CD14-positive monocyte (primary cell): ENCODE measurements around the gene NID2. TPM values are rescaled to one million over a fixed set of nuclear protein-coding genes. Genes with fewer than 3 reads are reported as not detected.

Source experiments
- DNase-seq, 3 donors: peaks; one replicate each; pipeline ENCODE4 v3.0.0-alpha.2; 2011 to 2022
- H2AFZ ChIP-seq: 2 replicates; pipeline ENCODE4 v1.6.0; 2012; ENCODE audit warnings: mild to moderate bottlenecking, low read depth, low read length, inconsistent platforms; ENCODE audit not compliant: insufficient read depth, poor library complexity, severe bottlenecking
- H3K27ac ChIP-seq, 2 donors: 1 replicate in 1 of 2; 2 replicates in 1 of 2; pipeline ENCODE4 v1.5.1; 2012 to 2013; ENCODE audit warnings: low read length in 2 of 2, control low read depth in 1 of 2, inconsistent platforms in 1 of 2, low read depth in 1 of 2, mild to moderate bottlenecking in 1 of 2
- H3K27me3 ChIP-seq, 2 donors: one replicate each; pipeline versions ENCODE4 v1.6.0 to v1.6.1; 2011 to 2013; ENCODE audit warnings: low read length in 2 of 2; ENCODE audit not compliant: control insufficient read depth in 2 of 2, insufficient read depth in 2 of 2
- H3K36me3 ChIP-seq, 2 donors: replicated peaks in 1 of 2; 1 replicate in 1 of 2; 2 replicates in 1 of 2; pipeline versions ENCODE4 v1.5.1 to v1.6.1; 2012 to 2013; ENCODE audit warnings: low read length in 2 of 2, control low read depth in 1 of 2, inconsistent platforms in 1 of 2, mild to moderate bottlenecking in 1 of 2; ENCODE audit not compliant: insufficient read depth in 2 of 2, control insufficient read depth in 1 of 2
- H3K4me1 ChIP-seq, 2 donors: 1 replicate in 1 of 2; 2 replicates in 1 of 2; pipeline versions ENCODE4 v1.5.1 to v1.6.1; 2012 to 2013; ENCODE audit warnings: low read length in 2 of 2, control low read depth in 1 of 2, inconsistent platforms in 1 of 2, mild to moderate bottlenecking in 1 of 2, moderate library complexity in 1 of 2; ENCODE audit not compliant: insufficient read depth in 2 of 2, control insufficient read depth in 1 of 2
- H3K4me2 ChIP-seq: replicated peaks from 2 replicates; pipeline ENCODE3; 2012; ENCODE audit warnings: low read length, moderate library complexity, mild to moderate bottlenecking; ENCODE audit not compliant: poor library complexity, severe bottlenecking; ENCODE audit errors: extremely low read depth
- H3K4me3 ChIP-seq, 3 experiments: fragments of 200-600 bp in 1 of 3; sonication (generic) in 1 of 3; replicated peaks in 1 of 3; 1 replicate in 2 of 3; 2 replicates in 1 of 3; pipeline ENCODE4 v1.5.1; 2011 to 2013; ENCODE audit warnings: low read length in 3 of 3, mild to moderate bottlenecking in 3 of 3, control low read depth in 2 of 3, low read depth in 2 of 3, inconsistent platforms in 1 of 3, moderate library complexity in 1 of 3
- H3K79me2 ChIP-seq: 2 replicates; pipeline ENCODE4 v1.6.0; 2012; ENCODE audit warnings: mild to moderate bottlenecking, control low read depth, inconsistent platforms, low read length, moderate library complexity; ENCODE audit not compliant: insufficient read depth
- H3K9ac ChIP-seq: 2 replicates; pipeline ENCODE4 v1.6.0; 2017; ENCODE audit warnings: low read length, mild to moderate bottlenecking; ENCODE audit not compliant: insufficient read depth, poor library complexity, severe bottlenecking
- H3K9me3 ChIP-seq, 2 donors: replicated peaks in 1 of 2; 1 replicate in 1 of 2; 2 replicates in 1 of 2; pipeline versions ENCODE4 v1.5.1 to v1.6.1; 2012 to 2013; ENCODE audit warnings: low read length in 2 of 2, control low read depth in 1 of 2; ENCODE audit not compliant: control insufficient read depth in 1 of 2, insufficient read depth in 1 of 2
- H4K20me1 ChIP-seq: 2 replicates; pipeline ENCODE4 v1.6.0; 2012; ENCODE audit warnings: mild to moderate bottlenecking, low read length, control low read depth, moderate library complexity; ENCODE audit not compliant: insufficient read depth
- H3K27ac Mint-ChIP-seq, 7 donors: one replicate each; pipeline ENCODE4 v1.8.0; 2020; ENCODE audit warnings: mild to moderate bottlenecking in 7 of 7, mixed read lengths in 7 of 7, moderate library complexity in 6 of 7, inconsistent platforms in 2 of 7
- H3K27me3 Mint-ChIP-seq, 3 donors: one replicate each; pipeline ENCODE4 v1.8.0; 2021 to 2022; ENCODE audit warnings: low read depth in 3 of 3, mild to moderate bottlenecking in 3 of 3, mixed read lengths in 3 of 3, moderate library complexity in 3 of 3, inconsistent platforms in 1 of 3
- H3K36me3 Mint-ChIP-seq, 2 donors: one replicate each; pipeline ENCODE4 v1.8.0; 2020; ENCODE audit warnings: mixed read lengths in 2 of 2, inconsistent platforms in 1 of 2, mild to moderate bottlenecking in 1 of 2
- H3K4me1 Mint-ChIP-seq: one replicate; pipeline ENCODE4 v1.8.0; 2020; ENCODE audit warnings: mild to moderate bottlenecking, mixed read lengths
- H3K4me3 Mint-ChIP-seq, 2 donors: one replicate each; pipeline ENCODE4 v1.8.0; 2020; ENCODE audit warnings: mild to moderate bottlenecking in 2 of 2, mixed read lengths in 2 of 2, moderate library complexity in 1 of 2
- H3K9me3 Mint-ChIP-seq, 7 donors: one replicate each; pipeline ENCODE4 v1.8.0; 2020 to 2022; ENCODE audit warnings: mixed read lengths in 7 of 7, mild to moderate bottlenecking in 6 of 7, moderate library complexity in 6 of 7, inconsistent platforms in 2 of 7
- CTCF ChIP-seq: fragments of 200-600 bp; IDR thresholded peaks from one replicate; pipeline ENCODE4 v1.8.0; 2022; ENCODE audit warnings: antibody characterized with exemption, mild to moderate bottlenecking
- WGBS: methylation state at CpG from one replicate; pipeline ENCODE4 v1.1.5; 2013; ENCODE audit warnings: missing lambda C conversion rate; ENCODE audit not compliant: insufficient coverage; 5-methylcytosine and 5-hydroxymethylcytosine counted together
- intact Hi-C, 2 donors: fragments of 100-400 bp; cut with micrococcal nuclease; formaldehyde crosslinking; loops; one replicate each; pipeline versions ENCODE4 v1.15.0 to v1.15.1; 2023
- polyA plus RNA-seq, 3 donors: library from polyadenylated mRNA; depleted of rRNA in 1 of 3; unstranded in 2 of 3; stranded (reverse) in 1 of 3; fragments of 300-500 nt in 2 of 3; fragments of >200 nt in 1 of 3; fragmentation: Illumina TruSeq in 2 of 3; gene quantifications; 1 replicate in 2 of 3; 2 replicates in 1 of 3; pipeline ENCODE4 v1.2.3, GENCODE V29; 2012 to 2021

The NID2 gene
- polyA plus RNA-seq, 3 donors: not detected

DNA sequence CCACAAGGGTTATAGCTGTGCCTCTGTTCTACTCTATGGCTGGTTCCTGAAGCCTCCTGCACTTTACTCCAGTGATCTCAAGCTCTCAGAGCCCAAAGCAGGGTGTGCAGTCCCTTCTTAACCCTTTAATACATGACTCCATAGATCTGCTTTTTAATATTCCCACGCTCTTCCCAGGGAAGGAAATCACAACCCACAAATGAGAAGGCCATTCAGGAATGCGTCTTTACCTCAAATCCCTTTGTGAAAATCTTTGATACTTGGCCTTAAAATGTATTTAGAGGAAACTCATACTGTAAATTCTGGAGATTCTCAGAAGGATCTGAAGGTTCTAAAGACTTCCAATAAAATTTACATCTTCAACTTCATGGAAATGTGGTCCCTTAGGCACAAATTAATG lies 17.0 kb downstream of the NID2 start:
- no peak for DNase-seq
- no CpG with 5 or more reads among the region's 2 CpGs for WGBS
- Mint-ChIP-seq H3K4me1 (no peaks in the 10 kb centered on the region), H3K4me3 (no peak overlapping the region), H3K9me3 (peaks cover 0 to 3% (median 0%) of the 10 kb centered on the region in 7 donors), H3K27me3 (peaks cover 1 to 8% (median 3%) of the 10 kb centered on the region in 3 donors), H3K36me3 (no peaks in the 10 kb centered on the region), H3K27ac (no peak overlapping the region)
- intact Hi-C loops: no loop called here
- H3K9me3 ChIP-seq: no peaks in the 10 kb centered on the region
- no peak overlapping the region for H3K4me2 ChIP-seq
- H3K36me3 ChIP-seq: no peaks in the 10 kb centered on the region
- H3K4me3 ChIP-seq: no peak overlapping the region
- no peaks in the 10 kb centered on the region for H3K79me2 ChIP-seq
- H3K4me1 ChIP-seq: no peaks in the 10 kb centered on the region
- no peak overlapping the region for H2AFZ ChIP-seq
- no peak overlapping the region for H3K9ac ChIP-seq
- H3K27ac ChIP-seq: no peak overlapping the region
- no peak for TF ChIP-seq CTCF
- no peaks in the 10 kb centered on the region for H4K20me1 ChIP-seq
- no peaks in the 10 kb centered on the region for H3K27me3 ChIP-seq

- H3K27ac Mint-ChIP-seq: no peak overlapping the region
- Histone ChIP-seq H3K4me3 (no peak overlapping the region), H3K9ac (no peak overlapping the region), H3K79me2 (no peaks in the 10 kb centered on the region), H3K27ac (no peak overlapping the region), H3K4me1 (no peaks in the 10 kb centered on the region), H3K4me2 (no peak overlapping the region), H3K27me3 (no peaks in the 10 kb centered on the region), H2AFZ (no peak overlapping the region), H3K9me3 (no peaks in the 10 kb centered on the region), H4K20me1 (no peaks in the 10 kb centered on the region), H3K36me3 (no peaks in the 10 kb centered on the region)
- no peak for TF ChIP-seq CTCF
- peaks cover 1 to 8% (median 2%) of the 10 kb centered on the region in 3 donors for H3K27me3 Mint-ChIP-seq
- H3K36me3 Mint-ChIP-seq: no peaks in the 10 kb centered on the region
- peaks cover 0 to 1% (median 0%) of the 10 kb centered on the region in 7 donors for H3K9me3 Mint-ChIP-seq
- no peaks in the 10 kb centered on the region for H3K4me1 Mint-ChIP-seq
- no peak overlapping the region for H3K4me3 Mint-ChIP-seq
- no peak for DNase-seq
- 91% methylated on average over 3 of the region's 3 CpGs for WGBS
- intact Hi-C loops: no loop called here
Measured at GRCh38 chr14:52051251-52051650, 17.6 kb downstream of the NID2 start.
